Lower lobe of right lung (tissue), 2 donors: ENCODE results near the gene THRB. TPM values are rescaled to one million over a fixed set of nuclear protein-coding genes. Genes with fewer than 3 reads are reported as not detected.

Experiments
- ATAC-seq, 2 donors: fragments of 200-7000 bp; cut with Tn5 transposase; one replicate each; pipeline ENCODE4 v1.9.1; 2020 to 2022; ENCODE audit warnings: mild to moderate bottlenecking in 2 of 2, moderate library complexity in 2 of 2
- DNase-seq: peaks from one replicate; pipeline ENCODE4 v3.0.0-alpha.2; 2020
- H3K27ac ChIP-seq: fragments of 200-600 bp; one replicate; pipeline ENCODE4 v1.8.0; 2022
- H3K27me3 ChIP-seq: fragments of 200-600 bp; one replicate; pipeline ENCODE4 v1.8.0; 2022; ENCODE audit warnings: low read depth
- H3K36me3 ChIP-seq: fragments of 200-600 bp; one replicate; pipeline ENCODE4 v1.8.0; 2022; ENCODE audit warnings: mild to moderate bottlenecking
- H3K4me1 ChIP-seq: fragments of 200-600 bp; one replicate; pipeline ENCODE4 v1.8.0; 2022
- H3K4me3 ChIP-seq: fragments of 200-600 bp; one replicate; pipeline ENCODE4 v1.8.0; 2022; ENCODE audit warnings: mild to moderate bottlenecking
- H3K9me3 ChIP-seq: fragments of 200-600 bp; one replicate; pipeline ENCODE4 v1.8.0; 2022
- intact Hi-C: fragments of 100-400 bp; cut with DNase I; formaldehyde crosslinking; loops from one replicate; pipeline ENCODE4 v1.11.0; 2022
- total RNA-seq: library from RNA; stranded (reverse); fragmentation: NEBNext Ultra II Directional; extraction: Animal tissue kit (Norgen Biotek cat#: 25700); gene quantifications from one replicate; pipeline ENCODE4 v1.2.1, GENCODE V29; 2021
- TF ChIP-seq, protein P1 (sequence below): fragments of 200-600 bp; IDR thresholded peaks from one replicate; pipeline ENCODE4 v1.8.0; 2022; ENCODE audit warnings: antibody characterized with exemption, mild to moderate bottlenecking
- donor health status: DM: no; HTN: yes; CAD: no; lungs with severe emphysema.

The THRB gene
- total RNA-seq, 1 donor from 2014 or later = 14.6 TPM

- H3K27me3 ChIP-seq = no peaks in the 10 kb centered on the region
- H3K9me3 ChIP-seq = no peaks in the 10 kb centered on the region
- no peaks in the 10 kb centered on the region for H3K4me1 ChIP-seq
- TF ChIP-seq, protein P1, sequence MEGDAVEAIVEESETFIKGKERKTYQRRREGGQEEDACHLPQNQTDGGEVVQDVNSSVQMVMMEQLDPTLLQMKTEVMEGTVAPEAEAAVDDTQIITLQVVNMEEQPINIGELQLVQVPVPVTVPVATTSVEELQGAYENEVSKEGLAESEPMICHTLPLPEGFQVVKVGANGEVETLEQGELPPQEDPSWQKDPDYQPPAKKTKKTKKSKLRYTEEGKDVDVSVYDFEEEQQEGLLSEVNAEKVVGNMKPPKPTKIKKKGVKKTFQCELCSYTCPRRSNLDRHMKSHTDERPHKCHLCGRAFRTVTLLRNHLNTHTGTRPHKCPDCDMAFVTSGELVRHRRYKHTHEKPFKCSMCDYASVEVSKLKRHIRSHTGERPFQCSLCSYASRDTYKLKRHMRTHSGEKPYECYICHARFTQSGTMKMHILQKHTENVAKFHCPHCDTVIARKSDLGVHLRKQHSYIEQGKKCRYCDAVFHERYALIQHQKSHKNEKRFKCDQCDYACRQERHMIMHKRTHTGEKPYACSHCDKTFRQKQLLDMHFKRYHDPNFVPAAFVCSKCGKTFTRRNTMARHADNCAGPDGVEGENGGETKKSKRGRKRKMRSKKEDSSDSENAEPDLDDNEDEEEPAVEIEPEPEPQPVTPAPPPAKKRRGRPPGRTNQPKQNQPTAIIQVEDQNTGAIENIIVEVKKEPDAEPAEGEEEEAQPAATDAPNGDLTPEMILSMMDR = no peak
- H3K4me3 ChIP-seq = no peak overlapping the region
- ATAC-seq = no peak
- intact Hi-C loops = no loop called here
- no peak overlapping the region for H3K27ac ChIP-seq
- H3K36me3 ChIP-seq = no peaks in the 10 kb centered on the region
- DNase-seq = no peak
Observed at GRCh38 chr3:24343084-24343783, 151.4 kb downstream of the THRB start.

DNA sequence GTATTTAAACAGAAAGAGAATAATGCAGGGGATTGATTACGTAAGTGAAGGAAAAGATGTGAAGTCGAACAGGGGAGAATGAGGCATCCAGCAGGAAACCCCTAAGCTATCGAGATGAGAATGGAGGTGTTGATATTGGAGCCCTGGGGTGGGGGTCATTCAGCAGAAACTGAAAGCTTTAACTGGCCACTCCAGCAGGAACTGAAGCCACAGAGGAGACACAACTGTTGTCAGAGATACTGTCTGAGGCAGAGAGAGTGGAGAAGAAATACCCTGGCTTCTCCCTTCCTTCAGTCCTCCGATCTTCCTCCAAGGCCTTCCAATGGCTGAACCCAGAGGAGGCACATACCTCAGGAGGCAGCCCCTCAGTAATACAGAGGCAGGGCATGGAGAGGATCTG is 152.4 kb downstream of the THRB start:
- Histone ChIP-seq H3K27me3 (no peaks in the 10 kb centered on the region), H3K4me1 (no peaks in the 10 kb centered on the region), H3K9me3 (no peaks in the 10 kb centered on the region), H3K27ac (no peak overlapping the region), H3K4me3 (no peak overlapping the region), H3K36me3 (no peaks in the 10 kb centered on the region)
- intact Hi-C loops = no loop called here
- TF ChIP-seq, protein P1 = no peak
- DNase-seq = no peak
- no peak for ATAC-seq

- no peaks in the 10 kb centered on the region for H3K9me3 ChIP-seq
- no peak for ATAC-seq
- TF ChIP-seq, protein P1 = no peak
- no peak overlapping the region for H3K4me3 ChIP-seq
- H3K27me3 ChIP-seq = no peaks in the 10 kb centered on the region
- intact Hi-C loops = no loop called here
- no peak for DNase-seq
- H3K27ac ChIP-seq = no peak overlapping the region
- no peaks in the 10 kb centered on the region for H3K4me1 ChIP-seq
- no peaks in the 10 kb centered on the region for H3K36me3 ChIP-seq
Observed at GRCh38 chr3:24341668-24342067, 153.0 kb downstream of the THRB start.

DNA sequence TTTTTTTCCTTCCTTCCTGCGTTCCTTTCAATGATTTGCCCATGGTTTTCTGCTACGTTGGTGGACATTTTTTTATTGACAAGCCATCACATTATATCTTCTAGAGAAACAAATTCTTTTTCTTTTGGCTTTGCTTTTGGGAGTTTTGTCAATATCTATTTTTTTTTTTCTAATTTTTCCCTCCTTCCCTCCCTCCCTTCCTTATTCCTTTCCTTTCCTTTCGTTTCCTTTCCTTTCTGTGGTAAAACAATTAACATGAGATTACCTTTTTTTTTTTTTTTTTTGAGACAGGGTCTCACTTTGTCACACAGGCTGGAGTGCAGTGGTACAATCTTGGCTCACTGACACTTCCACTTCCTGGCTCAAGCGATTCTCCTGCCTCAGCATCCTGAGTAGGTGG is 153.7 kb downstream of the THRB start:
- intact Hi-C loops = no loop called here
- ATAC-seq (no peak), DNase-seq (no peak)
- Histone ChIP-seq H3K4me3 (no peak overlapping the region), H3K9me3 (no peaks in the 10 kb centered on the region), H3K36me3 (no peaks in the 10 kb centered on the region), H3K27me3 (no peaks in the 10 kb centered on the region), H3K4me1 (no peaks in the 10 kb centered on the region), H3K27ac (no peak overlapping the region)
- TF ChIP-seq, protein P1 = no peak

GRCh38 chr3:24340161-24340560 is 154.5 kb downstream of the THRB start:
- DNase-seq (no peak), ATAC-seq (no peak)
- Histone ChIP-seq H3K4me3 (no peak overlapping the region), H3K36me3 (no peaks in the 10 kb centered on the region), H3K9me3 (no peaks in the 10 kb centered on the region), H3K27me3 (no peaks in the 10 kb centered on the region), H3K27ac (no peak overlapping the region), H3K4me1 (no peaks in the 10 kb centered on the region)
- TF ChIP-seq, protein P1 = no peak
- intact Hi-C loops = no loop called here
